Liver (tissue), 2 donors: ENCODE measurements around the gene GAS7.

Experiments
- FOXA1 ChIP-seq: IDR thresholded peaks from 2 replicates; pipeline ENCODE4 v1.6.1; 2016; ENCODE audit warnings: antibody characterized with exemption
- YY1 ChIP-seq: IDR thresholded peaks from 2 replicates; pipeline ENCODE4 v1.6.1; 2016; ENCODE audit warnings: antibody characterized with exemption, mild to moderate bottlenecking
- TF ChIP-seq, protein P1 (sequence below): fragments of 150-350 bp; IDR thresholded peaks from 2 replicates; pipeline ENCODE4 v1.5.1; 2017; ENCODE audit warnings: improper control_type of control experiment, low read depth, low read length; ENCODE audit not compliant: missing input control
- TF ChIP-seq, protein P2 (sequence below): IDR thresholded peaks from 2 replicates; pipeline ENCODE4 v1.6.1; 2016; ENCODE audit warnings: antibody characterized with exemption
- donor health status: healthy.

DNA sequence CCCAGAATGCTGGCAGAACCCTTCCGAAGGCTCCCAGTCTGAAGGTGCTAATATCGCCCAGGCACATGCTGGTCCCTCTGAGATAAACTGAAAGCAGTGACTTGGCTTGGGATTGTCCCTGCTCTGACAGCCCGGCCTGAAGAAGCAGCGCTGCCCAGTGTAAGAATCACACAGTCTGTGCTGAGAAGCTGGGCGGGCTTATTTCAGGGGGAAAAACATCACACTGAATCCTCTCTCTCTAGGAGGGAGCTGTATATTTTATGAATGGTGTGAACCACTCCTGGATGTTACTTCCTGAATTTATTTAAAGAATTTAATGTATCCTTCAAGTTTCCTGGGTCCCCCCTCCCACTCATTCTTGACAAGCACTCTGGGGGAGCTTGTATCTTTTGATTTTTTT is 36.3 kb downstream of the GAS7 start:
- TF ChIP-seq, protein P1, sequence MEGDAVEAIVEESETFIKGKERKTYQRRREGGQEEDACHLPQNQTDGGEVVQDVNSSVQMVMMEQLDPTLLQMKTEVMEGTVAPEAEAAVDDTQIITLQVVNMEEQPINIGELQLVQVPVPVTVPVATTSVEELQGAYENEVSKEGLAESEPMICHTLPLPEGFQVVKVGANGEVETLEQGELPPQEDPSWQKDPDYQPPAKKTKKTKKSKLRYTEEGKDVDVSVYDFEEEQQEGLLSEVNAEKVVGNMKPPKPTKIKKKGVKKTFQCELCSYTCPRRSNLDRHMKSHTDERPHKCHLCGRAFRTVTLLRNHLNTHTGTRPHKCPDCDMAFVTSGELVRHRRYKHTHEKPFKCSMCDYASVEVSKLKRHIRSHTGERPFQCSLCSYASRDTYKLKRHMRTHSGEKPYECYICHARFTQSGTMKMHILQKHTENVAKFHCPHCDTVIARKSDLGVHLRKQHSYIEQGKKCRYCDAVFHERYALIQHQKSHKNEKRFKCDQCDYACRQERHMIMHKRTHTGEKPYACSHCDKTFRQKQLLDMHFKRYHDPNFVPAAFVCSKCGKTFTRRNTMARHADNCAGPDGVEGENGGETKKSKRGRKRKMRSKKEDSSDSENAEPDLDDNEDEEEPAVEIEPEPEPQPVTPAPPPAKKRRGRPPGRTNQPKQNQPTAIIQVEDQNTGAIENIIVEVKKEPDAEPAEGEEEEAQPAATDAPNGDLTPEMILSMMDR, result no peak
- TF ChIP-seq YY1, result no peak
- TF ChIP-seq, protein P2, sequence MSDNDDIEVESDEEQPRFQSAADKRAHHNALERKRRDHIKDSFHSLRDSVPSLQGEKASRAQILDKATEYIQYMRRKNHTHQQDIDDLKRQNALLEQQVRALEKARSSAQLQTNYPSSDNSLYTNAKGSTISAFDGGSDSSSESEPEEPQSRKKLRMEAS, result no peak
- TF ChIP-seq FOXA1, result no peak
